ENCODE data around the gene PFDN6.

DNA sequence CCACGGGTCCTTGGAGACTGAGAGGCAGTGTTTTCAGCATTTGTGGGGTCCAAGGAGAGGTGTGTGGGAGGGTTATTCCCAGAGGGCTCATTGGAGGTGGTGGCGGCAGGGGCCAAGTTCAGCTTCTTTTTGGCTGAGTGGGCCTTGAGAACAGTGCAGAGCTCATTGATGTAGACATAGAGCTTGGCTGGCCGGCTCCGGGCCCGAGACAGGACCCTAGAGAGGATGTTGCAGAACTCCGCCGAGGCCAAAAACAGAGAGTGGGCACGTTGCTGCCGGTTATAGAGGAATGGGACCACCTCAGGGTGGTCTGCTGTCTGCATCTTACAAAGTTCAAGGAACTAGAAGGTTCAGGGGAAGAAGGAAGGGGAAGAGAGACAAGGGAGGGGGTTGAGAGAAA is 31.8 kb downstream of the PFDN6 start:
- no peak for TF ChIP-seq CTCF (conservative IDR thresholded peaks at IDR 0.05 in 1 of 2, IDR thresholded peaks at IDR 0.05 in 1 of 2; ENCODE audit: extremely low read depth in 1 of 2, insufficient read depth in 1 of 2, low read depth in 1 of 2, low read length in 2 of 2)
- TF ChIP-seq EZH2 (IDR thresholded peaks at IDR 0.05; ENCODE audit: borderline replicate concordance, low read length), result no peak
